GM18907 (cell line): ENCODE data around the gene NPR2.

Source experiments
- ATAC-seq: cut with Tn5 transposase; IDR thresholded peaks from one replicate; pipeline ENCODE4 v1.9.1; 2021; ENCODE audit warnings: mild to moderate bottlenecking, moderate library complexity; ENCODE audit not compliant: unreplicated experiment

The NPR2 gene

GRCh38 chr9:35852876-35853865 lies 61.8 kb downstream of the NPR2 start:
- ATAC-seq = no peak

GRCh38 chr9:35854091-35854762 lies 62.8 kb downstream of the NPR2 start:
- no peak for ATAC-seq

- no peak for ATAC-seq
Measured at GRCh38 chr9:35856206-35856605, 64.8 kb downstream of the NPR2 start.

- ATAC-seq = no peak
Measured at GRCh38 chr9:35856882-35857281, 65.5 kb downstream of the NPR2 start.

GRCh38 chr9:35858458-35858857 lies 67.1 kb downstream of the NPR2 start:
- no peak for ATAC-seq
